K562 (cell line): ENCODE measurements around the gene SHISA2. TPM values are rescaled to one million over a fixed set of nuclear protein-coding genes. Genes with fewer than 3 reads are reported as not detected.

Experiments
- CHD2 ChIP-seq: IDR thresholded peaks from 2 replicates; pipeline ENCODE4 v1.6.1; 2011; ENCODE audit warnings: low read depth, low read length
- CTCF ChIP-seq, 3 experiments: IDR thresholded peaks in 2 of 3; conservative IDR thresholded peaks in 1 of 3; 2 replicates each; pipeline ENCODE4 v1.5.1; 2011 to 2012; ENCODE audit warnings: low read length in 3 of 3, mild to moderate bottlenecking in 3 of 3, control low read depth in 2 of 3, improper control_type of control experiment in 1 of 3, inconsistent platforms in 1 of 3, low read depth in 1 of 3, mixed read lengths in 1 of 3, moderate library complexity in 1 of 3; ENCODE audit not compliant: insufficient read depth in 2 of 3
- E2F3 ChIP-seq: fragments of 250-450 bp; sonication (Bioruptor Pico); IDR thresholded peaks from 2 replicates; pipeline ENCODE4 v1.4.0; 2020; ENCODE audit warnings: mild to moderate bottlenecking
- GABPB2 ChIP-seq: fragments of 250-450 bp; sonication (Bioruptor Pico); conservative IDR thresholded peaks from 2 replicates; pipeline ENCODE4 v1.5.1; 2021; ENCODE audit warnings: mild to moderate bottlenecking
- HNRNPH1 ChIP-seq: fragments of 200-400 bp; formaldehyde crosslinking; optimal IDR thresholded peaks from 2 replicates; pipeline ENCODE3; 2017; ENCODE audit warnings: low read depth, mild to moderate bottlenecking, low read length, moderate library complexity
- NBN ChIP-seq: fragments of 450-650 bp; IDR thresholded peaks from 2 replicates; pipeline ENCODE4 v1.6.1; 2016; ENCODE audit warnings: low read depth, mild to moderate bottlenecking
- PCBP2 ChIP-seq: fragments of 200-400 bp; formaldehyde crosslinking; IDR thresholded peaks from 2 replicates; pipeline ENCODE4 v1.6.1; 2018; ENCODE audit warnings: low read length, low read depth, mild to moderate bottlenecking, moderate library complexity; ENCODE audit not compliant: poor library complexity, severe bottlenecking
- RAD21 ChIP-seq, 2 experiments: fragments of 250-450 bp in 1 of 2; fragments of 450-650 bp in 1 of 2; sonication (Bioruptor Pico) in 1 of 2; formaldehyde crosslinking in 1 of 2; IDR thresholded peaks in 1 of 2; conservative IDR thresholded peaks in 1 of 2; 2 replicates each; pipeline versions ENCODE4 v1.4.0 to v1.8.0; 2020 to 2022; ENCODE audit warnings: mild to moderate bottlenecking in 2 of 2, moderate library complexity in 1 of 2
- SOX6 ChIP-seq: fragments of 450-650 bp; IDR thresholded peaks from 2 replicates; pipeline ENCODE4 v1.6.1; 2014; ENCODE audit warnings: mild to moderate bottlenecking
- ZNF589 ChIP-seq: fragments of 200-800 bp; sonication (Bioruptor generic); IDR thresholded peaks from 2 replicates; pipeline ENCODE4 v1.6.1; 2016; ENCODE audit warnings: low read depth, missing genetic modification characterization, missing compliant biosample characterization
- ZNF764 ChIP-seq: fragments of 250-450 bp; sonication (Bioruptor Pico); IDR thresholded peaks from 2 replicates; pipeline ENCODE4 v1.4.0; 2020; ENCODE audit warnings: low read depth, mild to moderate bottlenecking, moderate library complexity
- polyA plus RNA-seq, 8 experiments: library from polyadenylated mRNA; depleted of rRNA in 4 of 8; stranded (reverse) in 5 of 8; unstranded in 3 of 8; fragments of >200 nt; fragmentation: Nextera tagmentation in 2 of 8; fragmentation: Illumina TruSeq in 1 of 8; extraction: Ambion mirVana in 2 of 8; extraction: Trizol in 1 of 8; gene quantifications; 2 replicates each; pipeline versions ENCODE4 v1.2.1 to v1.2.3, GENCODE V29; 2011 to 2014; ENCODE audit warnings: inconsistent platforms in 1 of 8, missing spikeins in 1 of 8
- total RNA-seq, 7 experiments: library from RNA; depleted of rRNA in 6 of 7; stranded (reverse); fragments of >200 nt in 6 of 7; fragmentation: Illumina TruSeq in 2 of 7; extraction: Trizol in 2 of 7; gene quantifications; 2 replicates each; pipeline versions ENCODE4 v1.2.1 to v1.2.3, GENCODE V29; 2011 to 2021; ENCODE audit warnings: low replicate concordance in 1 of 7

The SHISA2 gene
- total and polyA plus RNA-seq, 9 of the 15 experiments (the other 6 are each of a cell fraction or from before 2014, with no cell fraction given) = not detected

- TF ChIP-seq CTCF (IDR thresholded peaks at IDR 0.05 in 2 of 3, conservative IDR thresholded peaks at IDR 0.05 in 1 of 3; ENCODE audit: insufficient read depth in 2 of 3, low read depth in 1 of 3, low read length in 3 of 3) (no peak), RAD21 (CRISPR knock-in tag; conservative IDR thresholded peaks at IDR 0.05 in 1 of 2, IDR thresholded peaks at IDR 0.05 in 1 of 2) (no peak), GABPB2 (CRISPR knock-in tag) (no peak), PCBP2 (no peak), CHD2 (no peak), ZNF764 (CRISPR knock-in tag) (no peak), ZNF589 (CRISPR knock-in tag) (no peak), SOX6 (no peak), E2F3 (no peak), HNRNPH1 (no peak), NBN (no peak)
These were observed 521 bp upstream of the SHISA2 start (continued) for GRCh38 chr13:26052337-26052736.
